IPS-NIHi11 (cell line): ENCODE results near the gene TMEM125.

ENCODE experiments used
- DNase-seq: peaks from one replicate; pipeline ENCODE4 v3.0.0; 2012; ENCODE audit warnings: mixed read lengths, low spot score

The TMEM125 gene

GRCh38 chr1:43274125-43274803 is 4.5 kb downstream of the TMEM125 start:
- no peak for DNase-seq

- no peak for DNase-seq
Observed at GRCh38 chr1:43274804-43275180, 5.0 kb downstream of the TMEM125 start.

- DNase-seq = no peak
Observed at GRCh38 chr1:43275826-43276620, 6.2 kb downstream of the TMEM125 start.

- DNase-seq = no peak
Observed at GRCh38 chr1:43276673-43277072, 6.9 kb downstream of the TMEM125 start.

- DNase-seq = no peak
Observed at GRCh38 chr1:43277116-43277876, 7.5 kb downstream of the TMEM125 start.

- DNase-seq = no peak
Observed at GRCh38 chr1:43279161-43279560, 9.4 kb downstream of the TMEM125 start.

GRCh38 chr1:43279666-43280065 is 9.9 kb downstream of the TMEM125 start:
- no peak for DNase-seq

GRCh38 chr1:43280692-43281091 is 10.9 kb downstream of the TMEM125 start:
- no peak for DNase-seq

GRCh38 chr1:43282220-43283195 is 12.7 kb downstream of the TMEM125 start:
- no peak for DNase-seq

GRCh38 chr1:43284065-43284464 is 14.3 kb downstream of the TMEM125 start:
- no peak for DNase-seq

GRCh38 chr1:43284546-43285110 is 14.8 kb downstream of the TMEM125 start:
- no peak for DNase-seq

GRCh38 chr1:43285269-43285990 is 15.6 kb downstream of the TMEM125 start, which contains the start of gene C1orf210:
Gene C1orf210 (minus strand): TSS chr1:43285581. CDS start chr1:43283270, 2,311 bp downstream.
- DNase-seq = peak; percentile 97

- no peak for DNase-seq
Observed at GRCh38 chr1:43286115-43286514, 16.3 kb downstream of the TMEM125 start.

- DNase-seq = no peak
Observed at GRCh38 chr1:43286533-43286932, 16.8 kb downstream of the TMEM125 start.

GRCh38 chr1:43288058-43288784 is 18.4 kb downstream of the TMEM125 start:
- DNase-seq = no peak

- no peak for DNase-seq
Observed at GRCh38 chr1:43288785-43289706, 19.3 kb downstream of the TMEM125 start.

GRCh38 chr1:43292216-43292615 is 22.4 kb downstream of the TMEM125 start:
- DNase-seq = no peak

- no peak for DNase-seq
Observed at GRCh38 chr1:43292679-43293078, 22.9 kb downstream of the TMEM125 start.

- no peak for DNase-seq
Observed at GRCh38 chr1:43293176-43293575, 23.4 kb downstream of the TMEM125 start.
